K562 (cell line): ENCODE measurements around the gene PSG2. TPM values are rescaled to one million over a fixed set of nuclear protein-coding genes. Genes with fewer than 3 reads are reported as not detected.
"Not testable (repeated sequence)": the region's sequence is repeated elsewhere in the genome, so short reads cannot be mapped to it uniquely, and the experiment has no call there.

Experiments
- ATAC-seq: fragments of 200-7000 bp; cut with Tn5 transposase; 3 replicates; pipeline ENCODE4 v1.9.1; 2020; ENCODE audit warnings: moderate library complexity
- BruUV-seq: library from RNA; stranded (reverse); fragments of 400-500 nt; replicated peaks from 2 replicates; lab custom pipeline; 2021; lab: Mats Ljungman, UMichigan
- CTCF ChIA-PET: fragments of 300-600 bp; formaldehyde crosslinking; extraction: SDS; loops from one replicate; lab custom pipeline; 2021; ENCODE audit warnings: low intra/inter-chr PET ratio; lab: Yijun Ruan, JAX
- POLR2A ChIA-PET: fragments of 300-600, 350-650 bp; sonication (Branson Sonifier 250); formaldehyde crosslinking; extraction: SDS; loops from one replicate; lab custom pipeline; 2021; ENCODE audit warnings: antibody characterized with exemption, inconsistent platforms; lab: Yijun Ruan, JAX
- DNase-seq, 4 experiments: peaks; one replicate each; pipeline versions ENCODE4 v3.0.0 to v3.0.0-alpha.2; 2011 to 2018; ENCODE audit warnings: low spot score in 3 of 4, mixed read lengths in 3 of 4; ENCODE audit errors: extremely low read depth in 1 of 4
- FAIRE-seq: peaks from 2 replicates; lab custom pipeline; 2011; peaks lifted over from hg19 to GRCh38; lab: Jason Lieb, UNC
- H2AFZ ChIP-seq: 2 replicates; pipeline ENCODE4 v1.6.0; 2011; ENCODE audit warnings: low read depth, low read length, control low read depth, inconsistent platforms
- H3K27ac ChIP-seq: fragments of 200-600 bp; 3 replicates; pipeline ENCODE4 v1.8.0; 2011; ENCODE audit warnings: low read depth, mild to moderate bottlenecking, control low read depth, inconsistent platforms, low read length, moderate library complexity, mixed read lengths; ENCODE audit errors: extremely low read depth
- H3K27me3 ChIP-seq, 2 experiments: fragments of 300-600 bp in 1 of 2; 2 replicates in 1 of 2; 3 replicates in 1 of 2; pipeline versions ENCODE4 v1.6.0 to v1.8.0; 2011; ENCODE audit warnings: inconsistent platforms in 2 of 2, low read length in 2 of 2, mild to moderate bottlenecking in 1 of 2, mixed read lengths in 1 of 2, moderate library complexity in 1 of 2; ENCODE audit not compliant: control insufficient read depth in 2 of 2, insufficient read depth in 2 of 2
- H3K36me3 ChIP-seq: fragments of 300-600 bp; 3 replicates; pipeline ENCODE4 v1.8.0; 2011; ENCODE audit warnings: mild to moderate bottlenecking, low read length, inconsistent platforms; ENCODE audit not compliant: control insufficient read depth, insufficient read depth
- H3K4me1 ChIP-seq, 2 experiments: fragments of 200-600 bp in 1 of 2; replicated peaks in 1 of 2; 2 replicates in 1 of 2; 3 replicates in 1 of 2; pipeline versions ENCODE4 v1.5.1 to v1.8.0; 2011; ENCODE audit warnings: inconsistent platforms in 2 of 2, low read length in 2 of 2, mild to moderate bottlenecking in 1 of 2, mixed read lengths in 1 of 2, moderate library complexity in 1 of 2; ENCODE audit not compliant: control insufficient read depth in 2 of 2, insufficient read depth in 2 of 2
- H3K4me2 ChIP-seq: 2 replicates; pipeline ENCODE4 v1.6.1; 2011; ENCODE audit warnings: low read length, control low read depth, inconsistent platforms, mixed read lengths; ENCODE audit not compliant: insufficient read depth
- H3K4me3 ChIP-seq: fragments of 200-600 bp; sonication (generic), shearing (Covaris generic); 2 replicates; pipeline ENCODE4 v1.5.1; 2016; ENCODE audit warnings: control low read depth, inconsistent platforms
- H3K79me2 ChIP-seq: fragments of 200-600 bp; 3 replicates; pipeline ENCODE4 v1.8.0; 2011; ENCODE audit warnings: low read length, inconsistent platforms; ENCODE audit not compliant: control insufficient read depth, insufficient read depth
- H3K9ac ChIP-seq, 2 experiments: 2 replicates each; pipeline versions ENCODE4 v1.6.0 to v1.6.1; 2011; ENCODE audit warnings: low read depth in 2 of 2, low read length in 2 of 2, control low read depth in 1 of 2, inconsistent platforms in 1 of 2, mild to moderate bottlenecking in 1 of 2, mixed read lengths in 1 of 2; ENCODE audit not compliant: insufficient read depth in 1 of 2
- H3K9me1 ChIP-seq: one replicate; pipeline ENCODE4 v1.6.0; 2011; ENCODE audit warnings: inconsistent platforms, mild to moderate bottlenecking, low read length, moderate library complexity; ENCODE audit not compliant: control insufficient read depth, insufficient read depth
- H3K9me3 ChIP-seq: replicated peaks from 2 replicates; pipeline ENCODE4 v1.5.1; 2011; ENCODE audit warnings: low read depth, low read length, inconsistent platforms; ENCODE audit not compliant: control insufficient read depth, insufficient read depth
- H4K20me1 ChIP-seq: replicated peaks from 2 replicates; pipeline ENCODE4 v1.6.1; 2011; ENCODE audit warnings: low read length, inconsistent platforms, mixed read lengths; ENCODE audit not compliant: control insufficient read depth, insufficient read depth
- ARID3A ChIP-seq: IDR thresholded peaks from 2 replicates; pipeline ENCODE4 v1.6.1; 2012; ENCODE audit warnings: low read depth, low read length, improper control_type of control experiment, borderline replicate concordance
- CTCF ChIP-seq, 3 experiments: IDR thresholded peaks in 2 of 3; conservative IDR thresholded peaks in 1 of 3; 2 replicates each; pipeline ENCODE4 v1.5.1; 2011 to 2012; ENCODE audit warnings: low read length in 3 of 3, mild to moderate bottlenecking in 3 of 3, control low read depth in 2 of 3, improper control_type of control experiment in 1 of 3, inconsistent platforms in 1 of 3, low read depth in 1 of 3, mixed read lengths in 1 of 3, moderate library complexity in 1 of 3; ENCODE audit not compliant: insufficient read depth in 2 of 3
- PKNOX1 ChIP-seq: fragments of 450-650 bp; IDR thresholded peaks from 2 replicates; pipeline ENCODE4 v1.6.1; 2016
- RFX5 ChIP-seq: IDR thresholded peaks from 2 replicates; pipeline ENCODE4 v1.6.1; 2011; ENCODE audit warnings: low read depth, mild to moderate bottlenecking, improper control_type of control experiment, low read length
- SMAD3 ChIP-seq: fragments of 450-650 bp; formaldehyde crosslinking; conservative IDR thresholded peaks from 2 replicates; pipeline ENCODE4 v1.4.0; 2020; ENCODE audit warnings: mild to moderate bottlenecking
- ZEB2 ChIP-seq: fragments of 450-650 bp; IDR thresholded peaks from 2 replicates; pipeline ENCODE4 v1.6.1; 2016
- WGBS: fragments of 100-300 bp; shearing (Covaris generic); methylation state at CpG from one replicate; pipeline ENCODE4 v1.1.6; 2016; ENCODE audit warnings: low coverage, mixed read lengths; ENCODE audit not compliant: insufficient coverage; ENCODE audit errors: missing lambda C conversion rate; 5-methylcytosine and 5-hydroxymethylcytosine counted together
- in situ Hi-C: fragments of 300-500 bp; cut with MboI; formaldehyde crosslinking; loops from 4 replicates; pipeline ENCODE4 v1.15.0; 2018; ENCODE audit warnings: inconsistent platforms, mixed read lengths
- intact Hi-C: fragments of 100-400 bp; cut with micrococcal nuclease; formaldehyde crosslinking; loops from 2 replicates; pipeline ENCODE4 v1.14.2; 2022
- polyA plus RNA-seq, 8 experiments: library from polyadenylated mRNA; depleted of rRNA in 4 of 8; stranded (reverse) in 5 of 8; unstranded in 3 of 8; fragments of >200 nt; fragmentation: Nextera tagmentation in 2 of 8; fragmentation: Illumina TruSeq in 1 of 8; extraction: Ambion mirVana in 2 of 8; extraction: Trizol in 1 of 8; gene quantifications; 2 replicates each; pipeline versions ENCODE4 v1.2.1 to v1.2.3, GENCODE V29; 2011 to 2014; ENCODE audit warnings: inconsistent platforms in 1 of 8, missing spikeins in 1 of 8
- total RNA-seq, 7 experiments: library from RNA; depleted of rRNA in 6 of 7; stranded (reverse); fragments of >200 nt in 6 of 7; fragmentation: Illumina TruSeq in 2 of 7; extraction: Trizol in 2 of 7; gene quantifications; 2 replicates each; pipeline versions ENCODE4 v1.2.1 to v1.2.3, GENCODE V29; 2011 to 2021; ENCODE audit warnings: low replicate concordance in 1 of 7

PSG2 gene
- total and polyA plus RNA-seq, 9 of the 15 experiments (the other 6 are each of a cell fraction or from before 2014, with no cell fraction given) = not detected

- POLR2A ChIA-PET = no interaction called here
- no peak overlapping the region for H2AFZ ChIP-seq
- H3K27ac ChIP-seq = no peak overlapping the region
- CTCF ChIA-PET = no interaction called here
- no peaks in the 10 kb centered on the region for H3K36me3 ChIP-seq
- H3K9me1 ChIP-seq = no peaks in the 10 kb centered on the region
- no peak overlapping the region for H3K4me2 ChIP-seq
- H3K27me3 ChIP-seq = no peaks in the 10 kb centered on the region
- H4K20me1 ChIP-seq = no peaks in the 10 kb centered on the region
- H3K79me2 ChIP-seq = no peaks in the 10 kb centered on the region
- H3K9ac ChIP-seq = no peak overlapping the region
- no peak overlapping the region for H3K4me3 ChIP-seq
- BruUV-seq = no TSS peak
- 0% methylated on average over 2 of the region's 2 CpGs for WGBS
- ATAC-seq (no peak; the same call in 2 of the 3 replicates), FAIRE-seq (no peak), DNase-seq (peak; percentile 2 to 4 (median 4))
- intact Hi-C loops = no loop called here
- in situ Hi-C loops = no loop called here
- no peaks in the 10 kb centered on the region for H3K4me1 ChIP-seq
- TF ChIP-seq PKNOX1 (peak; percentile 23; the same call in 1 of the 2 replicates), ARID3A (no peak), RFX5 (no peak), CTCF (IDR thresholded peaks at IDR 0.05 in 2 of 3, conservative IDR thresholded peaks at IDR 0.05 in 1 of 3; ENCODE audit: insufficient read depth in 2 of 3, low read depth in 1 of 3, low read length in 3 of 3) (peak in 1 of 3 experiments; percentile 30; a peak in 1 of 6 replicates), ZEB2 (no peak), SMAD3 (CRISPR knock-in tag) (no peak)
- H3K9me3 ChIP-seq = no peaks in the 10 kb centered on the region
Observed at GRCh38 chr19:43124360-43124759, 41.9 kb upstream of the PSG2 start.

- H3K4me1 ChIP-seq, H3K9me1 ChIP-seq, ATAC-seq, H3K4me2 ChIP-seq, H3K27me3 ChIP-seq, H3K27ac ChIP-seq, in situ Hi-C loops, H3K9ac ChIP-seq, H4K20me1 ChIP-seq, intact Hi-C loops, POLR2A ChIA-PET, DNase-seq, FAIRE-seq, H2AFZ ChIP-seq, BruUV-seq, CTCF ChIA-PET, H3K9me3 ChIP-seq, H3K36me3 ChIP-seq, H3K4me3 ChIP-seq, H3K79me2 ChIP-seq: not testable (repeated sequence)
- 0% methylated on average over 11 of the region's 11 CpGs for WGBS
Observed at GRCh38 chr19:43120433-43121026, 38.0 kb upstream of the PSG2 start.
